OCI-M1 (cell line): ENCODE measurements around the gene SPACA7.

Source experiments
- DNase-seq: peaks from one replicate; lab custom pipeline; 2025; lab: John Stamatoyannopoulos, UW

The SPACA7 gene

GRCh38 chr13:112376050-112376681 is at the start of gene SPACA7:
TSS of gene SPACA7 (plus strand) at chr13:112376355. CDS start at chr13:112376386, 31 bp downstream.
- DNase-seq = no peak

- DNase-seq = no peak
Observed at GRCh38 chr13:112326821-112327370, 49.3 kb upstream of the SPACA7 start.

- DNase-seq = no peak
Observed at GRCh38 chr13:112328936-112329335, 47.2 kb upstream of the SPACA7 start.

GRCh38 chr13:112329376-112329775 is 46.8 kb upstream of the SPACA7 start:
- DNase-seq = no peak

GRCh38 chr13:112330066-112330465 is 46.1 kb upstream of the SPACA7 start:
- no peak for DNase-seq

GRCh38 chr13:112330479-112331381 is 45.4 kb upstream of the SPACA7 start:
- DNase-seq = no peak

- DNase-seq = no peak
Observed at GRCh38 chr13:112331675-112332074, 44.5 kb upstream of the SPACA7 start.

GRCh38 chr13:112332727-112333126 is 43.4 kb upstream of the SPACA7 start:
- DNase-seq = no peak

GRCh38 chr13:112333756-112334543 is 42.2 kb upstream of the SPACA7 start:
- DNase-seq = no peak

- no peak for DNase-seq
Observed at GRCh38 chr13:112335135-112335534, 41.0 kb upstream of the SPACA7 start.

- DNase-seq = no peak
Observed at GRCh38 chr13:112341446-112341845, 34.7 kb upstream of the SPACA7 start.

- no peak for DNase-seq
Observed at GRCh38 chr13:112341976-112342735, 34.0 kb upstream of the SPACA7 start.

- no peak for DNase-seq
Observed at GRCh38 chr13:112342841-112343361, 33.3 kb upstream of the SPACA7 start.

GRCh38 chr13:112343591-112343990 is 32.6 kb upstream of the SPACA7 start:
- DNase-seq = no peak

GRCh38 chr13:112345826-112346172 is 30.4 kb upstream of the SPACA7 start:
- DNase-seq = no peak

GRCh38 chr13:112346173-112346898 is 29.8 kb upstream of the SPACA7 start:
- no peak for DNase-seq

- no peak for DNase-seq
Observed at GRCh38 chr13:112346899-112347229, 29.3 kb upstream of the SPACA7 start.

GRCh38 chr13:112347986-112348385 is 28.2 kb upstream of the SPACA7 start:
- DNase-seq = no peak

GRCh38 chr13:112348642-112349345 is 27.4 kb upstream of the SPACA7 start:
- DNase-seq = no peak

GRCh38 chr13:112349681-112350080 is 26.5 kb upstream of the SPACA7 start:
- no peak for DNase-seq
